ENCODE data around the gene ABCA8.

- TF ChIP-seq ZNF384 (IDR thresholded peaks at IDR 0.05) (no peak), PKNOX1 (IDR thresholded peaks at IDR 0.05) (no peak), CTBP1 (IDR thresholded peaks at IDR 0.05; ENCODE audit: borderline replicate concordance) (no peak), FOXA1 (IDR thresholded peaks at IDR 0.05) (no peak), TARDBP (IDR thresholded peaks at IDR 0.05) (no peak), ELF4 (IDR thresholded peaks at IDR 0.05) (no peak), HDGF (IDR thresholded peaks at IDR 0.05; ENCODE audit: borderline replicate concordance) (no peak), SP1 (IDR thresholded peaks at IDR 0.05) (no peak), FOXK2 (IDR thresholded peaks at IDR 0.05) (no peak), NFRKB (IDR thresholded peaks at IDR 0.05) (no peak), FOXM1 (IDR thresholded peaks at IDR 0.05; ENCODE audit: borderline replicate concordance) (no peak)
Measured at GRCh38 chr17:68867759-68868516, 87.3 kb downstream of the ABCA8 start.

All from HEK293T (cell line).